ENCODE results near the gene CASP5. TPM values are rescaled to one million over a fixed set of nuclear protein-coding genes. Genes with fewer than 3 reads are reported as not detected.
"Not testable (repeated sequence)": the region's sequence is repeated elsewhere in the genome, so short reads cannot be mapped to it uniquely, and the experiment has no call there.

Gene CASP5
- total and polyA plus RNA-seq, 8 donors, result 0.13 to 3.3 (median 0.28) TPM; not detected in 2

DNA sequence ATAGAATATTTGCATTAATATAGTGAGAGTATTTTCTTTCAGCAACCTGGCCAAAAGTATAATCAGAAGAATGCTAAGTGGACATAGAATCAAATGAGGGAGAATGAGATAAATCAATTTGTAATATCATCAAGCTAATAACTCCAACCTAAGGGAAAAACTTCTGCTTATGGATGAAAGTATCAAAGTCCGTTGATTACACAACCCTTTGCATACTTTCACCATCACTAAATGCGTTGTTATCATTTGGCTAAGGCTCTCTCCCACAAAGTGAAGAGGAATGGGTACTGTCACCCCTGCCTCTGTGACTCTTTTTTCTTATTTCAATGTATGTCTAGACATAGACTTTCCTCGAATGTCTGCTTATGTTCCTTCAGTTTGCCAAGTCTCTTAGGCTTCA lies 38.2 kb downstream of the CASP5 start:
- H3K36me3 ChIP-seq, result no peaks in the 10 kb centered on the region
- no peak for ATAC-seq
- intact Hi-C loops (cut with DNase I), result no loop called here

DNA sequence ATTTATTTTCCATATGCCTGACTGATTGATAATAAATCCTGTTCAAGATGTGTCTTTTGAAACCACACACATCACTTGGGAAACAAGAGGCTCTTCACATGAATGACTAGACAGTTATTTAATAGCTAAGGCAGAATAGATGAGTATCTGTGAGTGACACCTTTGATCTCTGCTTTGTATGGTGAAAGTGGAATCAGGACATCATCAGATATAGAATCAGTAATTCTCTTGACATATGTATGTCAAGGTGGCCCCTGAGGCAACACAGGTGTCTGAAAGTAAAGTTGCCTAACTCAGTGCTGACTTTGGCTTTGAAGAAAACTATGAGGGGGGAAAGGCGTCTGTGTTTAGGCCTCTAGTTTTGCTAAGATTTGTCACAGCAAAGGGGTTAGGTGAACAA lies 43.1 kb downstream of the CASP5 start:
- Histone ChIP-seq H3K4me3 (no peak overlapping the region), H3K27me3 (no peaks in the 10 kb centered on the region), H3K36me3 (no peaks in the 10 kb centered on the region), H3K9me3 (peaks cover 0 to 5% of the 10 kb centered on the region in 2 donors), H3K4me1 (no peaks in the 10 kb centered on the region), H3K27ac (no peak overlapping the region)
- TF ChIP-seq, protein P1, sequence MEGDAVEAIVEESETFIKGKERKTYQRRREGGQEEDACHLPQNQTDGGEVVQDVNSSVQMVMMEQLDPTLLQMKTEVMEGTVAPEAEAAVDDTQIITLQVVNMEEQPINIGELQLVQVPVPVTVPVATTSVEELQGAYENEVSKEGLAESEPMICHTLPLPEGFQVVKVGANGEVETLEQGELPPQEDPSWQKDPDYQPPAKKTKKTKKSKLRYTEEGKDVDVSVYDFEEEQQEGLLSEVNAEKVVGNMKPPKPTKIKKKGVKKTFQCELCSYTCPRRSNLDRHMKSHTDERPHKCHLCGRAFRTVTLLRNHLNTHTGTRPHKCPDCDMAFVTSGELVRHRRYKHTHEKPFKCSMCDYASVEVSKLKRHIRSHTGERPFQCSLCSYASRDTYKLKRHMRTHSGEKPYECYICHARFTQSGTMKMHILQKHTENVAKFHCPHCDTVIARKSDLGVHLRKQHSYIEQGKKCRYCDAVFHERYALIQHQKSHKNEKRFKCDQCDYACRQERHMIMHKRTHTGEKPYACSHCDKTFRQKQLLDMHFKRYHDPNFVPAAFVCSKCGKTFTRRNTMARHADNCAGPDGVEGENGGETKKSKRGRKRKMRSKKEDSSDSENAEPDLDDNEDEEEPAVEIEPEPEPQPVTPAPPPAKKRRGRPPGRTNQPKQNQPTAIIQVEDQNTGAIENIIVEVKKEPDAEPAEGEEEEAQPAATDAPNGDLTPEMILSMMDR (IDR thresholded peaks at IDR 0.05), result no peak
- DNase-seq (no peak), ATAC-seq (no peak)
- intact Hi-C loops (cut with DNase I), result no loop called here

More for the DNA sequence above, 38.2 kb downstream of the CASP5 start:
- no peak overlapping the region for H3K27ac ChIP-seq
- no peak for DNase-seq
- no peak overlapping the region for H3K4me3 ChIP-seq
- TF ChIP-seq, protein P1 (IDR thresholded peaks at IDR 0.05), result no peak
- H3K9me3 ChIP-seq, result peaks cover 0 to 9% of the 10 kb centered on the region in 2 donors
- no peaks in the 10 kb centered on the region for H3K27me3 ChIP-seq
- H3K4me1 ChIP-seq, result no peaks in the 10 kb centered on the region

- Histone ChIP-seq H3K9me3 (peaks cover 0 to 28% of the 10 kb centered on the region in 2 donors), H3K27ac (no peak overlapping the region), H3K4me3 (no peak overlapping the region), H3K4me1 (peaks cover 0 to 8% of the 10 kb centered on the region in 2 donors), H3K27me3 (no peaks in the 10 kb centered on the region), H3K36me3 (no peaks in the 10 kb centered on the region)
- intact Hi-C loops (cut with DNase I), result no loop called here
- ATAC-seq, result no peak
- DNase-seq, result no peak
- TF ChIP-seq, protein P1 (IDR thresholded peaks at IDR 0.05), result no peak
These were observed 49.4 kb downstream of the CASP5 start for GRCh38 chr11:104973616-104974015.

DNA sequence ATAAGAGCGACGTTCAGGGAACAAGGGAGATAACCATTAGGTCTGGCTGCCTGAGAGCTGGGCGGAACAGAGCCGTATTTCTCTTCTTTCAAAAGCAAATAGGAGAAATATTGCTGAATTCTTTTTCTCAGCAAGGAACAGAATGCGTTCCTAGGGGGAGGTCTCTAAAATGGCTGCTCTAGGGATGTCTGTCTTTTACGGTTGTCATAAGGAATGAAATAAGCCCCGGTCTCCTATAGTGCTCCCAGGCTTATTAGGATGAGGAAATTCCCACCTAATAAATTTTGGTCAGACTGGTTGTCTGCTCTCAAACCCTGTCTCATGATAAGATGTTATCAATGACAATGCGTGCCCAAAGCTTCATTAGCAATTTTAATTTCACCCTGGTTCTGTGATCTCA lies 50.0 kb downstream of the CASP5 start:
- H3K4me3 ChIP-seq; DNase-seq; ATAC-seq; intact Hi-C loops (cut with DNase I); H3K27ac ChIP-seq; H3K4me1 ChIP-seq; H3K27me3 ChIP-seq; H3K36me3 ChIP-seq: not testable (repeated sequence)
- H3K9me3 ChIP-seq, result peaks cover 0 to 28% of the 10 kb centered on the region in 2 donors

GRCh38 chr11:104970756-104971155 lies 52.2 kb downstream of the CASP5 start:
- DNase-seq, result no peak
- Histone ChIP-seq H3K27me3 (no peaks in the 10 kb centered on the region), H3K36me3 (no peaks in the 10 kb centered on the region), H3K4me3 (no peak overlapping the region), H3K4me1 (peaks cover 8 to 21% of the 10 kb centered on the region in 2 donors), H3K9me3 (peaks cover 0 to 28% of the 10 kb centered on the region in 2 donors), H3K27ac (no peak overlapping the region)
- intact Hi-C loops (cut with DNase I), result no loop called here
- ATAC-seq, result no peak
- TF ChIP-seq, protein P1 (IDR thresholded peaks at IDR 0.05), result no peak

All from left lung (tissue), 10 donors.